Measurements from ENCODE around the gene VTCN1. TPM values are rescaled to one million over a fixed set of nuclear protein-coding genes. Genes with fewer than 3 reads are reported as not detected.

The VTCN1 gene
- total RNA-seq, 1 donor, result not detected

DNA sequence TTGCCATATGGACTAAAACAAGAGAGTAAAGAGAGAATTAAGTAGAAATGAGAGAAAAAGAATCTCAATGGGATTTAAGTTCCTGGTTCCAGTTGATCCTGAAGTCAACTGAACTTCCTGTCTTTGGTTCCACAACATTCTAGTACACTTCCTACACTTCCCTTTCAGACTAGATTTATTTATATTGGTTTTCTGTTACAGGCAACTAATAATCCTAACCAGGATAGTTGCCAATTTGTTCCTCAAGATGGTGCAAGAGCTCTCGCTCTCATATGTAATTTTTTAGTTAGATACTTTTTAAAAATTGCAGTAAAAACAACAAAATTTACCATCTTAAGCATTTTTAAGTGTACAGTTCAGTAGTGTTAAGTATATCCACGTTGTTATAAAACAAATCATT lies 60.4 kb downstream of the VTCN1 start:
- no peaks in the 10 kb centered on the region for H3K9me3 ChIP-seq (ENCODE audit: low read depth, low read length)
- H3K4me1 ChIP-seq (ENCODE audit: insufficient read depth, low read length), result peaks cover 24% of the 10 kb centered on the region
- H2AFZ ChIP-seq (ENCODE audit: low read length), result peak overlapping the region; percentile 48
- H3K27ac ChIP-seq (ENCODE audit: low read depth, low read length), result no peak overlapping the region
- no peak overlapping the region for H3K4me2 ChIP-seq (ENCODE audit: insufficient read depth, low read length)
- TF ChIP-seq, protein P1, sequence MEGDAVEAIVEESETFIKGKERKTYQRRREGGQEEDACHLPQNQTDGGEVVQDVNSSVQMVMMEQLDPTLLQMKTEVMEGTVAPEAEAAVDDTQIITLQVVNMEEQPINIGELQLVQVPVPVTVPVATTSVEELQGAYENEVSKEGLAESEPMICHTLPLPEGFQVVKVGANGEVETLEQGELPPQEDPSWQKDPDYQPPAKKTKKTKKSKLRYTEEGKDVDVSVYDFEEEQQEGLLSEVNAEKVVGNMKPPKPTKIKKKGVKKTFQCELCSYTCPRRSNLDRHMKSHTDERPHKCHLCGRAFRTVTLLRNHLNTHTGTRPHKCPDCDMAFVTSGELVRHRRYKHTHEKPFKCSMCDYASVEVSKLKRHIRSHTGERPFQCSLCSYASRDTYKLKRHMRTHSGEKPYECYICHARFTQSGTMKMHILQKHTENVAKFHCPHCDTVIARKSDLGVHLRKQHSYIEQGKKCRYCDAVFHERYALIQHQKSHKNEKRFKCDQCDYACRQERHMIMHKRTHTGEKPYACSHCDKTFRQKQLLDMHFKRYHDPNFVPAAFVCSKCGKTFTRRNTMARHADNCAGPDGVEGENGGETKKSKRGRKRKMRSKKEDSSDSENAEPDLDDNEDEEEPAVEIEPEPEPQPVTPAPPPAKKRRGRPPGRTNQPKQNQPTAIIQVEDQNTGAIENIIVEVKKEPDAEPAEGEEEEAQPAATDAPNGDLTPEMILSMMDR (IDR thresholded peaks at IDR 0.05; ENCODE audit: extremely low read depth, low read depth, low read length), result no peak
- no peak overlapping the region for H3K4me3 ChIP-seq (ENCODE audit: insufficient read depth, low read length)
- no peaks in the 10 kb centered on the region for H4K20me1 ChIP-seq (ENCODE audit: insufficient read depth, low read length)
- no peaks in the 10 kb centered on the region for H3K36me3 ChIP-seq (ENCODE audit: insufficient read depth, low read length)
- no peak for DNase-seq (ENCODE audit: insufficient read length, low spot score, missing footprints)
- no peaks in the 10 kb centered on the region for H3K79me2 ChIP-seq (ENCODE audit: insufficient read depth, low read length)
- H3K27me3 ChIP-seq (ENCODE audit: insufficient read depth, low read length), result no peaks in the 10 kb centered on the region

DNA sequence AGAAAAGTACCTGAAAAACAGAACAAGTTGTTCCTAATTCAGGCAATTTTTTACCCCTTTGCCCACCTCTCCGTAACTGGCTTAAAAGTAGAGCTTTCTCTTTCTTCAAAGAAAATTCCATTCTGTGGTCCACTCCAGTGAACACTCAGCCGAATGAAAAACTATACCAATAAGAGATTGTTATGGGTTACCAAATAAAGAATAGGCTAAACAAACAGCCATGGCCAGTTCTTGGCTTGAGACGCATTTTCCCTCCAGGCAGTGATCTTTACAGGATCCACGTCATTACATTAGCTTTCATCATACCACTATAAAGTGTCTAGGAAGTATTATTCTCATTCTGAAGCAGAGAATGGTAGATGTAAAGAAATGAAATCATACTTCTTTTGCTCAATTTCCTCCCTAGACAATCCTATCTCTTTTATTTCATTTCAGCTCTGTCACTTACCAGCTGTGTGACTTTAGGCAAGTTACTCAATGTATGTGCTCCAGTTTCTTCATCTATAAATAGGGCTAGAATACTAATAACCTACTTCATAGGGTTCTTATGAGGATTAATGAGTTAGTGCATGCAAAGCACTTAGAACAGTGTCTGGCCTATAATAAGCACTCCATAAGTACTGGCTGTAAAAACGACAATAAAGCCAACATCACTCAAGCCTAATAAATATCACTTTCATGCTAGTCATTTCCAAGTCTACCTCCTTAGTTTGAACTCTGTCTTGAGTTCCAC lies 62.7 kb downstream of the VTCN1 start:
- TF ChIP-seq, protein P1 (IDR thresholded peaks at IDR 0.05; ENCODE audit: extremely low read depth, low read depth, low read length), result no peak
- H4K20me1 ChIP-seq (ENCODE audit: insufficient read depth, low read length), result no peaks in the 10 kb centered on the region
- H3K9me3 ChIP-seq (ENCODE audit: low read depth, low read length), result no peaks in the 10 kb centered on the region
- DNase-seq (ENCODE audit: insufficient read length, low spot score, missing footprints), result no peak
- H3K4me2 ChIP-seq (ENCODE audit: insufficient read depth, low read length), result peak overlapping the region; percentile 63
- peak overlapping the region; percentile 17 for H2AFZ ChIP-seq (ENCODE audit: low read length)
- H3K27ac ChIP-seq (ENCODE audit: low read depth, low read length), result peak overlapping the region; percentile 75
- peak overlapping the region; percentile 17 for H3K4me3 ChIP-seq (ENCODE audit: insufficient read depth, low read length)
- H3K4me1 ChIP-seq (ENCODE audit: insufficient read depth, low read length), result peaks cover 27% of the 10 kb centered on the region
- H3K79me2 ChIP-seq (ENCODE audit: insufficient read depth, low read length), result no peaks in the 10 kb centered on the region
- no peaks in the 10 kb centered on the region for H3K27me3 ChIP-seq (ENCODE audit: insufficient read depth, low read length)
- H3K36me3 ChIP-seq (ENCODE audit: insufficient read depth, low read length), result no peaks in the 10 kb centered on the region

DNA sequence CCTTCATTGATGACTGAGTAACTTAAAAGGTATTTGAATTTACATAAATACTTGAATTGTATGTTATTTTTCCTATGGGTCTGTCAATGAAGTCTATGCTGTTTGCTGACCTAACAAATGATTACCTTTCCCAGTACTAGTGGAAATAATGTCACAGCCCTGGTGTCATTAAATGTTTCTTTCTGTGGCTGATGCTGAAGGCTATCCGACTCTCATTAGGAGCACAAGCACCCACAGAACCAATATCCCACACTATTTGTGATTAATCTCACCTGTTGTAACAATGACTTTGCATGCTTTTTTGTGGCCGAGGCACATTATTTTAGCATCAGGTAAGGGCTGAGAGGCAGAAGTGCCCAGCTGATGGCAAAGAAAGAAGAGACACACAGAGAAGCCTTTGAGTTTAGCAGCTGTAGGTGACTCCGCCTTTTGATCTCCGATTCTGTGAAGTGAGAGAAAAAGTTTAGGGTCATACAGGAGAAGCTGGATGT lies 63.3 kb downstream of the VTCN1 start:
- H3K27ac ChIP-seq (ENCODE audit: low read depth, low read length), result peak overlapping the region; percentile 75
- no peaks in the 10 kb centered on the region for H3K27me3 ChIP-seq (ENCODE audit: insufficient read depth, low read length)
- H3K4me1 ChIP-seq (ENCODE audit: insufficient read depth, low read length), result peaks cover 32% of the 10 kb centered on the region
- TF ChIP-seq, protein P1 (IDR thresholded peaks at IDR 0.05; ENCODE audit: extremely low read depth, low read depth, low read length), result no peak
- peak overlapping the region; percentile 63 for H3K4me2 ChIP-seq (ENCODE audit: insufficient read depth, low read length)
- peak overlapping the region; percentile 17 for H3K4me3 ChIP-seq (ENCODE audit: insufficient read depth, low read length)
- no peaks in the 10 kb centered on the region for H3K9me3 ChIP-seq (ENCODE audit: low read depth, low read length)
- H4K20me1 ChIP-seq (ENCODE audit: insufficient read depth, low read length), result no peaks in the 10 kb centered on the region
- no peak for DNase-seq (ENCODE audit: insufficient read length, low spot score, missing footprints)
- no peaks in the 10 kb centered on the region for H3K36me3 ChIP-seq (ENCODE audit: insufficient read depth, low read length)
- no peaks in the 10 kb centered on the region for H3K79me2 ChIP-seq (ENCODE audit: insufficient read depth, low read length)
- no peak overlapping the region for H2AFZ ChIP-seq (ENCODE audit: low read length)

DNA sequence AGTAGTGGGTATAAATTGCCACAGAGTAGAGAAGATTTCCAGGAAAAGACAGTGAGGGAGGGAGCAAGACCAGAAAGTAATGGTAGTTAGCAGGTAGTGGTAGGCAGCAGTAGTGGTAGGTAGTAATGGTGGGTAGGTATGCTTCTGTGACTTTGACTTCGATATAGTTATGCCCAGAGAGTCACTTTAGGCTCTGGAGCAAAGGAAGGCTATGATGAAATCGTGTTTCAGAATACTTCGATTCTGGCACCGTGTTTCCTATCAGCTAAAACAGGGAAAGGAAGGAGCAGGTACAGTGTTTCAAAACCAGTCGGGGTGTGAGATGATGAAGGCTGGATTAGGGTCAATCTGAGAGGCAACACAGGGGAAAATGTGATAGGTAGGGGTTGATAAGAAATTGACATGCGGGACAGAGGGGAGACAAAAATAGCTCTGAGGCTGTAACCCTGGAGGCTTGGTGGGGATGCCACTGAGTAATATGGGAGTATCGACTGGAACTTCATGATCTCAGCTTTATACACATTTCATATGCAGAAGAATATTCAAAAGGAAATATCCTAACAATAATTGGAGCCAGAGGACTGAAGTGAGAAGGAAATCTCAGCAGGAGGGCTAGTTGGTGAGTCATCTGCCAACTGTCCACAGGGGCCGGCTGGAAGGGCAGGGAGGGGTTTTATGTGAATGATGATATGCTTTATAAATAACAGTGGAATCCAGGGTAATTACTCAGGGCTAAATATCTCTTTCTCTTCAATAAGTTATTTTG lies 64.0 kb downstream of the VTCN1 start:
- TF ChIP-seq, protein P1 (IDR thresholded peaks at IDR 0.05; ENCODE audit: extremely low read depth, low read depth, low read length), result no peak
- peak overlapping the region; percentile 63 for H3K4me2 ChIP-seq (ENCODE audit: insufficient read depth, low read length)
- H3K4me1 ChIP-seq (ENCODE audit: insufficient read depth, low read length), result peaks cover 36% of the 10 kb centered on the region
- H3K27me3 ChIP-seq (ENCODE audit: insufficient read depth, low read length), result no peaks in the 10 kb centered on the region
- no peaks in the 10 kb centered on the region for H4K20me1 ChIP-seq (ENCODE audit: insufficient read depth, low read length)
- H3K79me2 ChIP-seq (ENCODE audit: insufficient read depth, low read length), result no peaks in the 10 kb centered on the region
- DNase-seq (ENCODE audit: insufficient read length, low spot score, missing footprints), result peak; percentile 53
- H2AFZ ChIP-seq (ENCODE audit: low read length), result peak overlapping the region; percentile 0
- peak overlapping the region; percentile 75 for H3K27ac ChIP-seq (ENCODE audit: low read depth, low read length)
- H3K4me3 ChIP-seq (ENCODE audit: insufficient read depth, low read length), result no peak overlapping the region
- no peaks in the 10 kb centered on the region for H3K36me3 ChIP-seq (ENCODE audit: insufficient read depth, low read length)
- no peaks in the 10 kb centered on the region for H3K9me3 ChIP-seq (ENCODE audit: low read depth, low read length)

Measured in osteoblast (primary cell).